Measurements from ENCODE around the gene NEGR1. TPM values are rescaled to one million over a fixed set of nuclear protein-coding genes. Genes with fewer than 3 reads are reported as not detected.

NEGR1 gene
- total RNA-seq, 4 donors from 2014 or later, result 4.1 to 12.4 (median 10.2) TPM

GRCh38 chr1:71565262-71565661 lies 717.1 kb downstream of the NEGR1 start:
- no peaks in the 10 kb centered on the region for H3K9me3 ChIP-seq
- H3K27ac ChIP-seq, result no peak overlapping the region
- DNase-seq, result no peak

GRCh38 chr1:71562298-71562697 lies 720.0 kb downstream of the NEGR1 start:
- Histone ChIP-seq H3K4me1 (no peaks in the 10 kb centered on the region), H3K27ac (no peak overlapping the region), H3K27me3 (no peaks in the 10 kb centered on the region), H3K9me3 (no peaks in the 10 kb centered on the region), H3K4me3 (replicated peaks in 1 of 3) (no peak overlapping the region), H3K36me3 (no peaks in the 10 kb centered on the region)
- DNase-seq, result no peak
- TF ChIP-seq POLR2A (IDR thresholded peaks at IDR 0.05) (no peak), CTCF (IDR thresholded peaks at IDR 0.05) (no peak)
- intact Hi-C loops (cut with DNase I), result no loop called here
- WGBS, 2 donors, result 0 to 47% methylated on average over 1 of the region's 1 CpG

More at GRCh38 chr1:71565262-71565661, 717.1 kb downstream of the NEGR1 start:
- intact Hi-C loops (cut with DNase I), result no loop called here
- Histone ChIP-seq H3K4me1 (no peaks in the 10 kb centered on the region), H3K36me3 (no peaks in the 10 kb centered on the region), H3K27me3 (no peaks in the 10 kb centered on the region), H3K4me3 (replicated peaks in 1 of 3) (no peak overlapping the region)
- TF ChIP-seq POLR2A (IDR thresholded peaks at IDR 0.05) (no peak), CTCF (IDR thresholded peaks at IDR 0.05) (no peak)

GRCh38 chr1:71561729-71562128 lies 720.6 kb downstream of the NEGR1 start:
- no peaks in the 10 kb centered on the region for H3K9me3 ChIP-seq
- DNase-seq, result no peak
- WGBS, 2 donors, result 57 to 66% methylated on average over 2 of the region's 2 CpGs
- H3K27me3 ChIP-seq, result no peaks in the 10 kb centered on the region
- H3K27ac ChIP-seq, result no peak overlapping the region
- no peak for TF ChIP-seq POLR2A (IDR thresholded peaks at IDR 0.05)
- TF ChIP-seq CTCF (IDR thresholded peaks at IDR 0.05), result no peak
- no peak overlapping the region for H3K4me3 ChIP-seq (replicated peaks in 1 of 3)
- no peaks in the 10 kb centered on the region for H3K4me1 ChIP-seq
- no peaks in the 10 kb centered on the region for H3K36me3 ChIP-seq
- intact Hi-C loops (cut with DNase I), result no loop called here

GRCh38 chr1:71561206-71561605 lies 721.1 kb downstream of the NEGR1 start:
- H3K36me3 ChIP-seq, result no peaks in the 10 kb centered on the region
- intact Hi-C loops (cut with DNase I), result no loop called here
- TF ChIP-seq POLR2A (IDR thresholded peaks at IDR 0.05), result no peak
- no peak overlapping the region for H3K27ac ChIP-seq
- no peaks in the 10 kb centered on the region for H3K27me3 ChIP-seq
- H3K4me3 ChIP-seq (replicated peaks in 1 of 3), result no peak overlapping the region
- H3K9me3 ChIP-seq, result no peaks in the 10 kb centered on the region
- 78% methylated on average over 2 of the region's 2 CpGs for WGBS, 2 donors
- DNase-seq, result no peak
- no peaks in the 10 kb centered on the region for H3K4me1 ChIP-seq

GRCh38 chr1:71559880-71560279 lies 722.5 kb downstream of the NEGR1 start:
- 92 to 100% methylated on average over 1 of the region's 1 CpG for WGBS, 2 donors
- TF ChIP-seq CTCF (IDR thresholded peaks at IDR 0.05) (no peak), POLR2A (IDR thresholded peaks at IDR 0.05) (no peak)
- no peak overlapping the region for H3K4me3 ChIP-seq (replicated peaks in 1 of 3)
- no peak for DNase-seq
- intact Hi-C loops (cut with DNase I), result no loop called here
- no peak overlapping the region for H3K27ac ChIP-seq
- no peaks in the 10 kb centered on the region for H3K27me3 ChIP-seq
- no peaks in the 10 kb centered on the region for H3K36me3 ChIP-seq
- no peaks in the 10 kb centered on the region for H3K4me1 ChIP-seq
- no peaks in the 10 kb centered on the region for H3K9me3 ChIP-seq

- Histone ChIP-seq H3K36me3 (no peaks in the 10 kb centered on the region), H3K9me3 (no peaks in the 10 kb centered on the region), H3K27ac (no peak overlapping the region), H3K4me3 (replicated peaks in 1 of 3) (no peak overlapping the region), H3K4me1 (no peaks in the 10 kb centered on the region), H3K27me3 (no peaks in the 10 kb centered on the region)
- WGBS, 2 donors, result 80% methylated on average over 2 of the region's 2 CpGs
- intact Hi-C loops (cut with DNase I), result no loop called here
- DNase-seq, result no peak
- TF ChIP-seq POLR2A (IDR thresholded peaks at IDR 0.05) (no peak), CTCF (IDR thresholded peaks at IDR 0.05) (no peak)
These were observed 725.2 kb downstream of the NEGR1 start for GRCh38 chr1:71557138-71557537.

Measured in thyroid gland (tissue), 4 donors.